Large intestine (tissue), 3 donors: ENCODE results near the gene MRPS11. TPM values are rescaled to one million over a fixed set of nuclear protein-coding genes. Genes with fewer than 3 reads are reported as not detected.
"Not testable (repeated sequence)": the region's sequence is repeated elsewhere in the genome, so short reads cannot be mapped to it uniquely, and the experiment has no call there.

ENCODE experiments used
- DNase-seq, 2 donors: peaks; one replicate each; pipeline versions ENCODE4 v3.0.0 to v3.0.0-alpha.2; 2013
- H3K27ac ChIP-seq: one replicate; pipeline ENCODE4 v1.5.1; 2013; ENCODE audit warnings: low read length
- H3K27me3 ChIP-seq: 2 replicates; pipeline ENCODE4 v1.6.1; 2013; ENCODE audit warnings: low read length; ENCODE audit not compliant: control insufficient read depth, insufficient read depth
- H3K36me3 ChIP-seq: 2 replicates; pipeline ENCODE4 v1.6.1; 2013; ENCODE audit warnings: low read length; ENCODE audit not compliant: control insufficient read depth, insufficient read depth
- H3K4me1 ChIP-seq: one replicate; pipeline ENCODE4 v1.6.1; 2013; ENCODE audit warnings: low read length; ENCODE audit not compliant: control insufficient read depth, insufficient read depth
- H3K4me3 ChIP-seq: one replicate; pipeline ENCODE4 v1.5.1; 2013; ENCODE audit warnings: low read length
- H3K9me3 ChIP-seq: one replicate; pipeline ENCODE4 v1.6.1; 2013; ENCODE audit warnings: mild to moderate bottlenecking, low read depth, low read length, moderate library complexity; ENCODE audit not compliant: control insufficient read depth
- WGBS: methylation state at CpG from one replicate; pipeline ENCODE4 v1.1.5; 2013; ENCODE audit warnings: low lambda C conversion rate; ENCODE audit not compliant: insufficient coverage; 5-methylcytosine and 5-hydroxymethylcytosine counted together
- polyA plus RNA-seq: library from polyadenylated mRNA; unstranded; fragments of 120-200 nt; gene quantifications from one replicate; pipeline ENCODE4 v1.2.1, GENCODE V29; 2013

The MRPS11 gene
- polyA plus RNA-seq, 1 donor: 40.8 TPM

- Histone ChIP-seq H3K36me3 (peaks cover 44% of the 10 kb centered on the region), H3K4me1 (no peaks in the 10 kb centered on the region), H3K27me3 (no peaks in the 10 kb centered on the region), H3K9me3 (no peaks in the 10 kb centered on the region), H3K4me3 (no peak overlapping the region), H3K27ac (no peak overlapping the region)
- 100% methylated on average over 1 of the region's 4 CpGs for WGBS
- no peak for DNase-seq
These were observed 4.7 kb downstream of the MRPS11 start for GRCh38 chr15:88472225-88472624.

GRCh38 chr15:88473661-88474293, 6.3 kb downstream of the MRPS11 start:
- peaks cover 56% of the 10 kb centered on the region for H3K36me3 ChIP-seq
- not testable (repeated sequence) for H3K4me3 ChIP-seq, DNase-seq, H3K9me3 ChIP-seq, H3K27me3 ChIP-seq, H3K4me1 ChIP-seq, H3K27ac ChIP-seq
- 100% methylated on average over 1 of the region's 4 CpGs for WGBS

GRCh38 chr15:88476635-88477060, 9.1 kb downstream of the MRPS11 start:
- Histone ChIP-seq H3K36me3 (peaks cover 63% of the 10 kb centered on the region), H3K9me3 (no peaks in the 10 kb centered on the region), H3K27me3 (no peaks in the 10 kb centered on the region), H3K4me1 (no peaks in the 10 kb centered on the region), H3K27ac (no peak overlapping the region), H3K4me3 (no peak overlapping the region)
- DNase-seq: peak in 1 of 2 donors; percentile 27
- WGBS: 60% methylated on average over 1 of the region's 8 CpGs

- H3K27ac ChIP-seq: no peak overlapping the region
- H3K4me1 ChIP-seq: no peaks in the 10 kb centered on the region
- H3K36me3 ChIP-seq: peaks cover 60% of the 10 kb centered on the region
- no peak overlapping the region for H3K4me3 ChIP-seq
- no peaks in the 10 kb centered on the region for H3K9me3 ChIP-seq
- H3K27me3 ChIP-seq: no peaks in the 10 kb centered on the region
- DNase-seq: no peak
- WGBS: no CpG with 5 or more reads among the region's 7 CpGs
These were observed 9.6 kb downstream of the MRPS11 start for GRCh38 chr15:88477126-88477525.

GRCh38 chr15:88477904-88478303, 10.4 kb downstream of the MRPS11 start:
- Histone ChIP-seq H3K4me3 (no peak overlapping the region), H3K4me1 (no peaks in the 10 kb centered on the region), H3K27ac (no peak overlapping the region), H3K9me3 (no peaks in the 10 kb centered on the region), H3K36me3 (peaks cover 53% of the 10 kb centered on the region), H3K27me3 (no peaks in the 10 kb centered on the region)
- WGBS: 100% methylated on average over 1 of the region's 5 CpGs
- DNase-seq: no peak

GRCh38 chr15:88479169-88479568, 11.7 kb downstream of the MRPS11 start:
- no peaks in the 10 kb centered on the region for H3K4me1 ChIP-seq
- no peak overlapping the region for H3K4me3 ChIP-seq
- H3K27me3 ChIP-seq: no peaks in the 10 kb centered on the region
- H3K36me3 ChIP-seq: peaks cover 47% of the 10 kb centered on the region
- H3K9me3 ChIP-seq: no peaks in the 10 kb centered on the region
- DNase-seq: no peak
- WGBS: 100% methylated on average over 1 of the region's 3 CpGs
- H3K27ac ChIP-seq: no peak overlapping the region

GRCh38 chr15:88480981-88481380, 13.5 kb downstream of the MRPS11 start:
- Histone ChIP-seq H3K9me3 (no peaks in the 10 kb centered on the region), H3K4me3 (no peak overlapping the region), H3K4me1 (no peaks in the 10 kb centered on the region), H3K27ac (no peak overlapping the region), H3K36me3 (peaks cover 38% of the 10 kb centered on the region), H3K27me3 (no peaks in the 10 kb centered on the region)
- no CpG with 5 or more reads among the region's 8 CpGs for WGBS
- DNase-seq: no peak

GRCh38 chr15:88482263-88482662, 14.8 kb downstream of the MRPS11 start:
- 88% methylated on average over 1 of the region's 1 CpG for WGBS
- Histone ChIP-seq H3K36me3 (peaks cover 27% of the 10 kb centered on the region), H3K4me1 (no peaks in the 10 kb centered on the region), H3K27ac (no peak overlapping the region), H3K27me3 (no peaks in the 10 kb centered on the region), H3K9me3 (no peaks in the 10 kb centered on the region), H3K4me3 (no peak overlapping the region)
- DNase-seq: no peak

- Histone ChIP-seq H3K9me3 (no peaks in the 10 kb centered on the region), H3K4me1 (no peaks in the 10 kb centered on the region), H3K36me3 (peaks cover 7% of the 10 kb centered on the region), H3K4me3 (no peak overlapping the region), H3K27me3 (no peaks in the 10 kb centered on the region), H3K27ac (no peak overlapping the region)
- no CpG with 5 or more reads among the region's 10 CpGs for WGBS
- no peak for DNase-seq
These were observed 17.3 kb downstream of the MRPS11 start for GRCh38 chr15:88484682-88485331.

GRCh38 chr15:88487178-88487795, 19.8 kb downstream of the MRPS11 start:
- H3K27ac ChIP-seq: no peak overlapping the region
- H3K36me3 ChIP-seq: peaks cover 2% of the 10 kb centered on the region
- H3K27me3 ChIP-seq: no peaks in the 10 kb centered on the region
- H3K4me1 ChIP-seq: no peaks in the 10 kb centered on the region
- no CpG with 5 or more reads among the region's 2 CpGs for WGBS
- H3K4me3 ChIP-seq: no peak overlapping the region
- DNase-seq: no peak
- no peaks in the 10 kb centered on the region for H3K9me3 ChIP-seq
